Breast epithelium (tissue), 4 donors: Measurements from ENCODE around the gene CEP295NL. TPM values are rescaled to one million over a fixed set of nuclear protein-coding genes. Genes with fewer than 3 reads are reported as not detected.
A peak's percentile ranks its signal among the peaks of the same experiment; 100 is the strongest.

Experiments used
- DNase-seq, 2 donors: peaks; one replicate each; pipeline ENCODE4 v3.0.0-alpha.2; 2019; ENCODE audit warnings: low spot score in 2 of 2
- H3K27ac ChIP-seq, 2 donors: fragments of 200-600 bp; sonication (generic) in 1 of 2; one replicate each; pipeline ENCODE4 v1.5.1; 2016 to 2019; ENCODE audit warnings: mild to moderate bottlenecking in 1 of 2
- H3K27me3 ChIP-seq, 2 donors: fragments of 200-600 bp; sonication (generic) in 1 of 2; one replicate each; pipeline versions ENCODE4 v1.5.1 to v1.6.0; 2017 to 2019; ENCODE audit warnings: control low read depth in 1 of 2, mild to moderate bottlenecking in 1 of 2
- H3K36me3 ChIP-seq: fragments of 200-600 bp; one replicate; pipeline ENCODE4 v1.5.1; 2019
- H3K4me1 ChIP-seq, 2 donors: fragments of 200-600 bp; sonication (generic); one replicate each; pipeline ENCODE4 v1.5.1; 2016 to 2019; ENCODE audit warnings: control low read depth in 1 of 2
- H3K4me3 ChIP-seq, 3 donors: fragments of 200-600 bp; sonication (generic); 1 replicate in 2 of 3; 2 replicates in 1 of 3; pipeline ENCODE4 v1.5.1; 2016 to 2019; ENCODE audit warnings: mild to moderate bottlenecking in 3 of 3, moderate library complexity in 2 of 3
- H3K9me3 ChIP-seq, 2 donors: fragments of 200-600 bp; sonication (generic) in 1 of 2; one replicate each; pipeline ENCODE4 v1.5.1; 2016 to 2019; ENCODE audit warnings: control low read depth in 1 of 2
- CTCF ChIP-seq, 3 donors: fragments of 450-650 bp; IDR thresholded peaks; one replicate each; pipeline ENCODE4 v1.5.1; 2016 to 2017; ENCODE audit warnings: antibody characterized with exemption in 3 of 3, mild to moderate bottlenecking in 3 of 3, moderate library complexity in 3 of 3
- POLR2A ChIP-seq: fragments of 450-650 bp; IDR thresholded peaks from one replicate; pipeline ENCODE4 v1.6.1; 2016; ENCODE audit warnings: antibody characterized with exemption, mild to moderate bottlenecking, moderate library complexity
- POLR2AphosphoS5 ChIP-seq, 3 donors: sonication (generic); formaldehyde crosslinking; IDR thresholded peaks; one replicate each; pipeline ENCODE4 v1.6.1; 2017; ENCODE audit warnings: antibody characterized with exemption in 3 of 3
- intact Hi-C: fragments of 100-400 bp; cut with DNase I; formaldehyde crosslinking; loops from one replicate; pipeline ENCODE4 v1.15.1; 2023; ENCODE audit warnings: low total_unique reads
- total RNA-seq, 3 donors: library from RNA; depleted of rRNA; stranded (reverse); fragments of >200 nt; gene quantifications; one replicate each; pipeline ENCODE4 v1.1.0, GENCODE V29; 2016

Gene CEP295NL
- total RNA-seq, 3 donors from 2014 or later, result 1.8 to 7.2 (median 2.6) TPM

GRCh38 chr17:78929908-78930775 is 27.1 kb upstream of the CEP295NL start:
- DNase-seq, result no peak
- no peaks in the 10 kb centered on the region for H3K9me3 ChIP-seq
- H3K27me3 ChIP-seq, result no peaks in the 10 kb centered on the region
- intact Hi-C loops, result no loop called here
- no peaks in the 10 kb centered on the region for H3K36me3 ChIP-seq
- H3K4me3 ChIP-seq, result no peak overlapping the region
- H3K4me1 ChIP-seq, result peaks cover 0 to 11% of the 10 kb centered on the region in 2 donors
- H3K27ac ChIP-seq, result peak overlapping the region in 1 of 2 donors; percentile 30
- no peak for TF ChIP-seq CTCF (IDR thresholded peaks at IDR 0.05)
- no peak for TF ChIP-seq POLR2A
- no peak for TF ChIP-seq POLR2AphosphoS5 (IDR thresholded peaks at IDR 0.05)

DNA sequence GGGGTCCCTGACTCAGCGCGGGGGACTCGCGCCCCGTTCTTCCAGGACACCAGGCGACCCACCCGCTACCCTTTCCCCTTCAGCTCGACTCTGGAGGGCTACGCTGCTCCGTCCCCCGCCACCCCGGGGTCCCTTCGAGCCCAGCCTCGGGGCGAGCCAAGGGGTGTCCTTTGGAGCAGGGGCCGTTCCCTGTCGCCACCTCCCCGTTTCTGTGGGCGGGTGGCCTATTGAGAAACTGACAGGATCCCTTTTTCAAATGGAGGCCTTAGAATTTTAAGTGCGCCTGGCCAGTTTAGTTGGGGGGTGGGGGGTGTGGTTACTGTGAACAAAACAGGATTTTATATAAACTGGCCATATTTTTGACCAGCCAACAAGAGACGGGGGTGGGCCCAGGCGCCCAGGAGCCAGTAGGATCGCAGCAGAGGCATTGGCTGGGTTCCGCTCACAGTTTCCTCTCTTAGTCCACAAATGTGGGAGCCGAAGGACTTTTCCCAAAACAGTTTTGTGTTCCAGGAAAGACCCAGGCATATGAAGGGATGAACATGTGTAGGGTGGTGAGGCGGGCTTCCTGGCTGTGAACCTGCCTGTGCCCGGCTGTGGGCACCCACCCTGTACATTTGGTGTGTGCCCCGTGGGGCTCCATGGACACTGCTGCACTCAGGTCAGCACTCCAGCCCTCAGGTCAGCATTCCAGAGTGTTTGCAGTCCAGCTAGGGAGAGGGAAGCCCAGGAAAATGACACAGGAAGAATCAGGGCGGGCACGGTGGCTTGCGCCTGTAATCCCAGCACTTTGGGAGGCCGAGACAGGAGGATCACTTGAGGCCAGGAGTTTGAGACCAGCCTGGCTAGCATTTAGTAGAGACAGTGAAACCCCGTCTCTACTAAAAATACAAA is 22.9 kb upstream of the CEP295NL start:
- Histone ChIP-seq H3K36me3 (no peaks in the 10 kb centered on the region), H3K27me3 (no peaks in the 10 kb centered on the region), H3K27ac (peak overlapping the region; percentile 91 to 97), H3K9me3 (no peaks in the 10 kb centered on the region), H3K4me1 (peaks cover 6 to 10% of the 10 kb centered on the region in 2 donors), H3K4me3 (peak overlapping the region; percentile 79 to 93 (median 82))
- intact Hi-C loops, result no loop called here
- DNase-seq, result peak; percentile 66 to 84
- TF ChIP-seq CTCF (IDR thresholded peaks at IDR 0.05), result no peak
- TF ChIP-seq POLR2AphosphoS5 (IDR thresholded peaks at IDR 0.05), result peak in 2 of 3 donors; percentile 7 to 13
- peak; percentile 50 for TF ChIP-seq POLR2A

- H3K9me3 ChIP-seq, result no peaks in the 10 kb centered on the region
- DNase-seq, result peak; percentile 74 to 83
- no peaks in the 10 kb centered on the region for H3K27me3 ChIP-seq
- H3K4me3 ChIP-seq, result peak within 1 kb of the TSS; percentile 79 to 93 (median 82)
- no peaks in the 10 kb centered on the region for H3K36me3 ChIP-seq
- H3K27ac ChIP-seq, result peak within 1 kb of the TSS; percentile 91 to 97
- intact Hi-C loops, result no loop called here
- TF ChIP-seq CTCF (IDR thresholded peaks at IDR 0.05) (no peak), POLR2AphosphoS5 (IDR thresholded peaks at IDR 0.05) (peak; percentile 43 to 66 (median 48))
- H3K4me1 ChIP-seq, result peaks cover 6 to 11% of the 10 kb centered on the region in 2 donors
These were observed 22.2 kb upstream of the CEP295NL start, which contains the start of gene TIMP2 for GRCh38 chr17:78925234-78925633. Gene TIMP2, minus strand, starts transcription at chr17:78925387. Its CDS starts 299 bp downstream, at chr17:78925088.

DNA sequence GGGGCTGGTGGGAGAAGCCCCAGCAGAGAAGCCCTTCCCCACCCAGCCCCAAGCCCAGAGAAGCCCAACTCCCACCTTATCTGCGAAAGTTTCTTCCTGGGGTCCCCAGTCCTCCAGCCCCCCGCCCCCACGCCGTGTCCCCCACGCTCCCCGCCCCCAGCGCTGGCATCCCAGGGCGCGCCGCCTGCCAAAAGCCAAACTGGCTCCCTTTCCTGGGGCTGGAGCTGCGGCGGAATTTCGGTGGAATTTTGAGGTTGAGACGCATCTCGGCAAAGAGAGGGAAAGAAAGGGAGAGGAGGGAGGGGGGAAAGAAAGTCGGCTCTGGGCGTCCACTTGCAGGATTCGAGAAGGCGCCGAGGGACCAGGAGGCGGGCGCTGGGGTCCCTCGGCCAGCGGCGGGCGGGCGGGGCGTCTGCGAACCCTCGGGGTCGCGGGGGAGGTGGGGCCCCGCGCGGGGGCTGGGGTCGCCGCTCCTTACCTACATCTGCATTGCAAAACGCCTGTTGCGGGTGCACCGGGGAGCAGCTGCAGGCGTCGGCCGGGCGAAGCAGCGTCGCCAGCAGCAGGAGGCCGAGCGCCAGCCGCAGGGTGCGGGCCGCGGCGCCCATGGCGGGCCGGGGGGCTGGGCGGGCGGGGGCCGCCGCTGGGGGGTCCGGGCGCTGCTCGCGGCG is 21.6 kb upstream of the CEP295NL start:
- intact Hi-C loops, result no loop called here
- peak in 1 of 2 donors; percentile 33 for DNase-seq
- Histone ChIP-seq H3K4me3 (peak overlapping the region; percentile 79 to 93 (median 82)), H3K4me1 (peaks cover 6 to 11% of the 10 kb centered on the region in 2 donors), H3K9me3 (no peaks in the 10 kb centered on the region), H3K27ac (peak overlapping the region; percentile 87 to 97), H3K27me3 (no peaks in the 10 kb centered on the region), H3K36me3 (no peaks in the 10 kb centered on the region)
- TF ChIP-seq CTCF (IDR thresholded peaks at IDR 0.05), result no peak
- no peak for TF ChIP-seq POLR2AphosphoS5 (IDR thresholded peaks at IDR 0.05)
- no peak for TF ChIP-seq POLR2A
